NB4 (cell line): Measurements from ENCODE around the gene NELL1.

Experiments used
- CTCF ChIP-seq: IDR thresholded peaks from one replicate; pipeline ENCODE4 v1.5.1; 2012; ENCODE audit warnings: low read depth, low read length
- POLR2A ChIP-seq: IDR thresholded peaks from 2 replicates; pipeline ENCODE4 v1.6.1; 2011; ENCODE audit warnings: mild to moderate bottlenecking; ENCODE audit not compliant: insufficient read length; ENCODE audit errors: extremely low read depth

GRCh38 chr11:21295508-21295907, 626.1 kb downstream of the NELL1 start:
- TF ChIP-seq POLR2A (no peak), CTCF (no peak)
